Measurements from ENCODE around the gene PLCE1.
A peak's percentile ranks its signal among the peaks of the same experiment; 100 is the strongest.
"Not testable (repeated sequence)": the region's sequence is repeated elsewhere in the genome, so short reads cannot be mapped to it uniquely, and the experiment has no call there.

PLCE1 gene

DNA sequence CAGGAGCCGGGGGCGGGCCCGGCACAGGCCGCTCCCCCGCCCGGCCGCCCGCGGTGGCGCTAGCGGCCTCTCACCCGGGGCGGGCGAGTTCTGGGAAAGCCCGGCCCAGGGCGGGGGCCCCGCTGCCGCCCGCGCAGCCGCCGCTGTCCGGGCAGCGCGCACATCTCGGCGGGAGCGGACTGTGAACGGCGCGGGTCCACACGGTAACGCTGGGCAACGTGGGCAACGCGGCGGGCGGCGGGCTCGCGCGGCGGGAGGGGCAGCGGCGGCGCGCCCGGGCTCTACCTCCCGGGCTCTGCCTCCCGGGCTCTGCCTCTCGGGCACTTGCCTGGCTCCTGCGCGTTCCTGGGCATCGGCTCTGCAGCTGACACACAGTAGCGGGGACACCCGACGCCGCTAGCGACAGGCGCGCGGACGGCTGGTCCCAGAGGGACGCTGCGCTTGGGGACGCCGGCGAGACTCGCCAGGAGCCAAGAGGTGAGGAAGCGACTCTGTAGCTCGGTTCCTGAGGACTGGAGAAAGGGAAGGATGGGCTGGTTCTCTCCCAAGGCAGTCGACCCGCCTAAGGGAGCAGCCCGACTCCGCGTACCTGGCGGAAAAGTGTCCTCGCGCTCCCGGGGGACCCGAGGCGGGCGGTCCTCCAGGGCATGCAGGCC lies at the start of gene PLCE1:
TSS of gene PLCE1 (plus strand) at position 150 of the 656 bp plus-strand sequence. CDS start 37,116 bp downstream, outside the sequence.
- no peak for DNase-seq

DNA sequence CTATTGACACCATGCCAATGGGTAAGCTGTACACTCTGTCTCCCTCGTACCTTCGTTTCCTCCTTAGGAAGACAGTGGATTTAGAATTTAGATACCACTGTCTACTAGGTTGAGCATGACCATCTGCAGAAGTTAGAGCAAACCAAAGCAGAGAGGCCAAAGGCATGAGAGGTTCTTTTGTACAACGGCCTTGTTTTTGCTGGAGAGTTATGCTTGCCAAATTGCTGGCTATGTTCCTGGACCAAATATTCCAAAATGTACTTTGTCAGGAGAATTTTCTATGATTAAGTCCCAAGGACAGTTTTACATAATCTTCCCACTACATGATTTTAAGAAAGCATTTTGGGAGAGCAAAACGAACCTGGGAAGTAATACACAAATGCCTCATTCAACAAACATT lies 47.9 kb upstream of the PLCE1 start:
- no peak for DNase-seq

GRCh38 chr10:93947055-93947454 lies 46.7 kb upstream of the PLCE1 start:
- peak; percentile 64 for DNase-seq

GRCh38 chr10:93947524-93947923 lies 46.2 kb upstream of the PLCE1 start:
- DNase-seq, result no peak

DNA sequence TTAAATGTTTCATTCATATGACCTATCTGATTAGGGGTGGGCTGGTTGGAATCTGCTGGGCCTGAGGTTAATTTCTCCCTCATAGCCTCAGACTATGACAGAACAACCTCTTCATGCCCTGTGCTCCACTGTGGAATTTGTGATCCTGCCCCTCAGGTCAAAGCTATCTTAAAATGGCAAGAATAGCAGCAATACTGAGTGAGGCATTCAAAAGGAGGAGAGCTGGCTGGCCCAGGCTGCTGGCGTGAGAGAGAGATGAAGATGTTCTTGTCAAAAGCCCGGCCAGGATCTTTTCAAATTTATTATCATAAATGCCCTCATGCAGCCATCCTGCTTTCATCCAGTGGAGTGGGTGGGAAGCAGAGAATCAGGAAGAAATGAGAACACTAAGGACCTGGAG lies 41.8 kb upstream of the PLCE1 start:
- DNase-seq, result no peak

DNA sequence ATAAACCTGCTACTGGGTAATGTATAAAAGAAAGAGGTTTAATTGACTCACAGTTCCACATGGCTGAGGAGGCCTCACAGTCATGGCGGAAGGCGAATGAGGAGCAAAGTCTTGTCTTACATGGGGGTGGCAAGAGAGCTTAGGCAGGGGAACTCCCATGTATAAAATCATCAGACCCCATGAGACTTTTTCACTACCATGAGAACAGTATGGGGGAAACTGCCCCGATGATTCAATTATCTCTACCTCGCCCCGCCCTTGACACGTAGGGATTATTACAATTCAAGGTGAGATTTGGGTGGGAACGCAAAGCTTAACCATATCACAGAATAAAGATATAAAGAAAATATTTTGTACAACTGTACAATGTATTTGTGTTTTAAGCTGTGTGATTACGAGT lies 39.4 kb upstream of the PLCE1 start:
- DNase-seq, result no peak

DNA sequence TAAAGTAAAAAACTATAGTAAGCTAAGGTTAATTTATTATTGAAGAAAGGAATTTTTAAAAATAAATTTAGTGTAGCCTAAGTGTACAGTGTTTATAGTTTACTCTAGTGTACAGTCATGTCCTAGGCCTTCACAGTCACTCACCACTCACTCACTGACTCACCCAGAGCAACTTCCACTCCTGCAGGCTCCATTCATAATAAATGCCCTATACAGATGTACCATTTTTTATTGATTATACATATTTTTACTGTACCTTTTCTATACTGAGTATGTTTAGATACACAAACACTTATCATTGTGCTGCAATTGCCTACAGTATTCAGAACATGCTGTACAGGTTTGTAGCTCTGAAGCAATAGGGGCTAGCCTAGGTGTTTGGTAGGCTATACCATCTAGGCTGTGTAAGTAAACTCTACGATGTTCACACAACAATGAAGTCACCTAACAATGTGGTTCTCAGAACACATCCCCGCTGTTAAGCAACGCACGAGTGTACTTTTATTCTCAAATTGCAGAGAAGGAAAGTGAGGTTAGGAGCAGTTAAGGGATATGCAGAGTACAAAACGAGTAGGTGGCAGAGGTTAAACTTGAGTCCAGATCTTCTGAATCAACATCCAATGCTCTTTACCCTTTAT lies 38.9 kb upstream of the PLCE1 start:
- DNase-seq, result peak; percentile 17

GRCh38 chr10:93958834-93959233 lies 34.9 kb upstream of the PLCE1 start:
- no peak for DNase-seq

- not testable (repeated sequence) for DNase-seq
Observed at GRCh38 chr10:93960988-93961387, 32.7 kb upstream of the PLCE1 start.

GRCh38 chr10:93962973-93963372 lies 30.8 kb upstream of the PLCE1 start:
- DNase-seq, result no peak

DNA sequence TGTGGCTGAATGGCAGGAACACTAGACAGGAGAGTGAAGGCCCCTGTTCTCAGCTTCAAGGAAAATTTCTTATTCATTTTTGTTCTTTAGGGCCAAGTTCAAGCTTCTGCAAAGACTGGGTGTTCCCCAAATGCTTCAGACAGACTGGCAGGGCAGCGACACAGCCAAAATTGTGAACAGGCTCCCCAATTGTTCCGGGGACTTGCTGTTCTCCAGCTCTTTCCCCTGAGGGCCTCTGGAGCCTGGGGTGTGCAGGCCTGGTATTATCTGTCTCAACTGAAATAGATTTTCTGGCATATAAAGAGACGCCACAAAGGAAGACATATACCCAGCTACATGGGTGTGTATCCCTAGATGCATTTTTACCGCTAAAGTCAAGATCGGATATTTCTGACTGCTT lies 30.3 kb upstream of the PLCE1 start:
- DNase-seq, result no peak

- no peak for DNase-seq
Observed at GRCh38 chr10:93965911-93966310, 27.8 kb upstream of the PLCE1 start.

GRCh38 chr10:93967756-93968155 lies 26.0 kb upstream of the PLCE1 start:
- no peak for DNase-seq

- DNase-seq, result no peak
Observed at GRCh38 chr10:93968540-93968945, 25.2 kb upstream of the PLCE1 start.

DNA sequence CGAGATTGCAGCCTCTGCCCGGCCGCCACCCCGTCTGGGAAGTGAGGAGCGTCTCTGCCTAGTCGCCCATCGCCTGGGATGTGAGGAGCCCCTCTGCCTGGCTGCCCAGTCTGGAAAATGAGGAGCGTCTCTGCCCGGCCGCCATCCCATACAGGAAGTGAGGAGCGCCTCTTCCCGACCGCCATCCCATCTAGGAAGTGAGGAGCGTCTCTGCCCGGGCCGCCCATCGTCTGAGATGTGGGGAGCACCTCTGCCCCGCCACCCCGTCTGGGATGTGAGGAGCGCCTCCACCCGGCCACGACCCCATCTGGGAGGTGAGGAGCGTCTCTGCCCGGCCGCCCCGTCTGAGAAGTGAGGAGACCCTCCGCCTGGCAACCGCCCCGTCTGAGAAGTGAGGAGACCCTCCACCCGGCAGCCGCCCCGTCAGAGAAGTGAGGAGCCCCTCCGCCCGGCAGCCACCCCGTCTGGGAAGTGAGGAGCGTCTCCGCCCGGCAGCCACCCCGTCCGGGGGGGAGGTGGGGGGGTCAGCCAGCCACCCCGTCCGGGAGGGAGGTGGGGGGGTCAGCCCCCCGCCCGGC lies 23.2 kb upstream of the PLCE1 start:
- not testable (repeated sequence) for DNase-seq

GRCh38 chr10:93973748-93974445 lies 19.8 kb upstream of the PLCE1 start:
- DNase-seq, result no peak

DNA sequence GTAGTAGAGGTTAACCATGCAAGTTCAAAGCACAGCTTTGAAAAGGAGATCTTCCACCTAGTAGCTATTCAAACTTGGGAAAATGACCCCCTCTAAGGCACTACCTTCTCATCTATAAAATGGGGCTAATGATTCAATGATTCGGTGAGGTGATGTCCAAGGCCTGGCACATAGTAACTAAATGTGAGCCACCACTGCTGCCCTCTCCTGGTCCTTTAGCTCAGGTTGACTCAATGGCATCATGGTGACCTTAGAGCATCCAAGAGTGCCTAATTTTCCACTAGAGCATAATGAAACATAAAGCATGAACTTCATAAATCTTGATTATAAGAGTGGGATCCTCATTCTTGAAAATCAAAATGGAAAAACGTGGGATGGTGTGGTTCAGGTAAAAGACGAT lies 16.3 kb upstream of the PLCE1 start:
- DNase-seq, result no peak

GRCh38 chr10:93980486-93980885 lies 13.2 kb upstream of the PLCE1 start:
- no peak for DNase-seq

DNA sequence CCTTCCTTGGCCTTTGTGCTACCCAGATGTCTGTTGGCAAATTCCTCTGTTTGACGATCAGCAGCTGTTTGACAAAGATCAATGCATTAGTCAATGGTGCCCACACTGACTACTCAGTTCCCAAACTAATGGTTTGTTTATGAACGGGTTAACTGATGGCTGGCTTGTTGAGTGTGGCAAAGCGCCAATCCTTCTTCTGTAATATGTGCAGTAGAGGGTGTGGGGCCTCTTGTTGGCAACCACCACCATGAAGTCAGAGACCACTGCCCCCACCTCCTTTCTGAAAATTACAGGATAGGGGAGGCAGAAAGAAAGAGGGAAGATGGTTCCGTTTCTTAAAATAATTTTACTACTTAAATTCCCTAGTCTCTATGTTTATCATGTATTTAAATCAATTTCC lies 2.6 kb upstream of the PLCE1 start:
- DNase-seq, result no peak

- DNase-seq, result peak; percentile 94
Observed at GRCh38 chr10:93991596-93992284, 2.0 kb upstream of the PLCE1 start.

DNA sequence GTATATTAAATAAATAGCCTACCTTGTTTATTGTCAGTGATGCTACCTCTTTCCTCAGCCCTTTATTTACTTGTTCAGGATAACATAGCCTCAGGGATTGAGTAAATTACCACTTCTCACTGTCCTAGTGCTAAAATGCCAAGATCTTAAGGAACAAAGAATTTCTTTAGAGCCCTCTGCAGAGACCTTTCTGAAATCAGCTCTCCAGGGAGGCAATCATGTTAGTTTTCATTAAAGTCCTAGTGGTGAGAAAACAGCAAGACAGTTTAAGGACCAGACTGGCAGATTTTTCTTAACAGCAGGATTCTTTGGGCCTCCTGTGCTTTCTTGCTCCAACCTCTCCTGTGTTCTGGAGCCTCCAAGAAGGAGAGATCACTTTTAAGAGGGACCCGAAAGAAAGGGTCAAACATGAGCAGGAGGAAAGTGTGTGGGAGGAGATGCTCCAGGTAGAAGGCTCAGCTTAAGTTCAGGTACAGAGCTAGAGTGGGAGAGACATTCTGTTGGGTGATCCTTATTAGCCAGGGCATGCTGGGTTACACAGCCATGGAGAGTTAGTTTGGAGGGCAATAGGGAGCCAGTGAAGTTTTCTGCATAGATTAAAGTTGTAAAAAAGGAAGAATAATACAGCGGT lies 1.2 kb upstream of the PLCE1 start:
- DNase-seq, result no peak

- DNase-seq, result no peak
Observed at GRCh38 chr10:93993414-93993781, 333 bp upstream of the PLCE1 start.

- peak; percentile 38 for DNase-seq
Observed at GRCh38 chr10:93994438-93994801, 689 bp downstream of the PLCE1 start.
